Measurements from ENCODE around the gene HTT. TPM values are rescaled to one million over a fixed set of nuclear protein-coding genes. Genes with fewer than 3 reads are reported as not detected.

HTT gene
- total and polyA plus RNA-seq, 9 of the 15 experiments (the other 6 are each of a cell fraction or from before 2014, with no cell fraction given): 0.66 to 31.6 (median 14.7) TPM

DNA sequence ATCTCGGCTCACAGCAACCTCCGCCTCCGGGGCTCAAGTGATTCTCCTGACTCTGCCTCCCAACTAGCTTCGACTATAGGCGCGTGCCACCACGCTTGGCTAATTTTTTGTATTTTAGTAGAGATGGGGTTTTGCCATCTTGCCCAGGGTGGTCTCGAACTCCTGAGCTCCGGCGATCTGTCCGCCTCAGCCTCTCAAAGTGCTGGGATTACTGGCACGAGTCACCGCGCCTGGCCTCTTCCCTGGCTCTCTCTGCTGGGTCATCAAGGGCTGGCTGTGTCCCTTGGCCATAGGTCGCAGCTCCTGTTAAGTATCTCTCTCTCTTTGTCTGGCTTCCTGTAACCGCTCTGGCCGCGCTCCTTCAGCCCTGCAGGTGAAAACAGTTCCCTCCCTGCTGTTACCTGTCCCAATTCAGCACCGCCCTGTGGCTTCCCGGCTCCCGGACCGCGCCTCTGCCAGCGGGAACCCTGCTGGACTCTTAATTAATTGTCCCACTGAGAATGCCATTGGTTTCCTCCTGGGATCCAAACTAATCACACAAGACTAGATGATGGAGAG lies 217.0 kb downstream of the HTT start:
- H3K27ac ChIP-seq (ENCODE audit: extremely low read depth, low read depth, low read length): no peak overlapping the region
- POLR2A ChIA-PET: no interaction called here
- peak; percentile 29 for FAIRE-seq
- TF ChIP-seq ZNF76 (CRISPR knock-in tag; IDR thresholded peaks at IDR 0.05; ENCODE audit: borderline replicate concordance): no peak
- TF ChIP-seq TSHZ1 (CRISPR knock-in tag; IDR thresholded peaks at IDR 0.05): no peak
- no peak for TF ChIP-seq TAF7 (tag; IDR thresholded peaks at IDR 0.05)
- no peak for TF ChIP-seq UBTF (IDR thresholded peaks at IDR 0.05; ENCODE audit: borderline replicate concordance in 1 of 2, low read depth in 2 of 2, low read length in 2 of 2)
- no peak for TF ChIP-seq ZNF311 (CRISPR knock-in tag; IDR thresholded peaks at IDR 0.05)
- TF ChIP-seq ZNF41 (CRISPR knock-in tag; conservative IDR thresholded peaks at IDR 0.05): no peak
- no peak for TF ChIP-seq ZFPM2 (CRISPR knock-in tag; IDR thresholded peaks at IDR 0.05)
- no peak for TF ChIP-seq ZNF75A (CRISPR knock-in tag; IDR thresholded peaks at IDR 0.05)
- TF ChIP-seq MTF1 (CRISPR knock-in tag; IDR thresholded peaks at IDR 0.05; ENCODE audit: borderline replicate concordance): no peak
- no peak for TF ChIP-seq HBP1 (CRISPR knock-in tag; IDR thresholded peaks at IDR 0.05)
- TF ChIP-seq ZNF253 (CRISPR knock-in tag; conservative IDR thresholded peaks at IDR 0.05): no peak
- no peak for TF ChIP-seq PTBP1 (IDR thresholded peaks at IDR 0.05; ENCODE audit: low read depth, low read length)
- no peak for TF ChIP-seq KLF13 (tag; IDR thresholded peaks at IDR 0.05; ENCODE audit: borderline replicate concordance, low read depth)
- TF ChIP-seq RUNX1 (IDR thresholded peaks at IDR 0.05; ENCODE audit: low read depth): no peak
- no peak for TF ChIP-seq ZNF57 (CRISPR knock-in tag; IDR thresholded peaks at IDR 0.05)
- TF ChIP-seq GTF2A2 (tag; IDR thresholded peaks at IDR 0.05): no peak

More for the DNA sequence above, 217.0 kb downstream of the HTT start:
- Histone ChIP-seq H3K4me3 (peak overlapping the region; percentile 61), H3K4me2 (ENCODE audit: insufficient read depth, low read length) (peak overlapping the region; percentile 88), H3K79me2 (ENCODE audit: control insufficient read depth, insufficient read depth, low read length) (peaks cover 3% of the 10 kb centered on the region; the same call in 1 of the 3 replicates), H2AFZ (ENCODE audit: low read depth, low read length) (peak overlapping the region; percentile 95), H3K27me3 (ENCODE audit: control insufficient read depth in 2 of 2, insufficient read depth in 2 of 2, low read length in 2 of 2) (peaks cover 42 to 56% of the 10 kb centered on the region in 2 experiments), H3K9me3 (replicated peaks; ENCODE audit: control insufficient read depth, insufficient read depth, low read depth, low read length) (no peaks in the 10 kb centered on the region), H3K4me1 (replicated peaks in 1 of 2; ENCODE audit: control insufficient read depth in 2 of 2, insufficient read depth in 2 of 2, low read length in 2 of 2) (peaks cover 6 to 45% of the 10 kb centered on the region in 2 experiments; a peak in 4 of 5 replicates), H3K9me1 (ENCODE audit: control insufficient read depth, insufficient read depth, low read length) (no peaks in the 10 kb centered on the region), H3K9ac (ENCODE audit: insufficient read depth in 1 of 2, low read depth in 2 of 2, low read length in 2 of 2) (peak overlapping the region in 1 of 2 experiments; percentile 91; a peak in 1 of 4 replicates), H3K36me3 (ENCODE audit: control insufficient read depth, insufficient read depth, low read length) (no peaks in the 10 kb centered on the region), H4K20me1 (replicated peaks; ENCODE audit: control insufficient read depth, insufficient read depth, low read length) (no peaks in the 10 kb centered on the region; the same call in 1 of the 2 replicates)
- no TSS peak for BruUV-seq (replicated peaks)
- no peak for ATAC-seq
- DNase-seq (ENCODE audit: extremely low read depth in 1 of 4, low spot score in 3 of 4): no peak
- WGBS (ENCODE audit: insufficient coverage, low coverage, missing lambda C conversion rate): 36% methylated on average over 23 of the region's 24 CpGs
- in situ Hi-C loops (cut with MboI): no loop called here
- intact Hi-C loops (cut with micrococcal nuclease): no loop called here
- CTCF ChIA-PET (ENCODE audit: low intra/inter-chr PET ratio): no interaction called here
